Upper lobe of left lung (tissue), 6 donors: ENCODE measurements around the gene ARHGAP12. TPM values are rescaled to one million over a fixed set of nuclear protein-coding genes. Genes with fewer than 3 reads are reported as not detected.
A peak's percentile ranks its signal among the peaks of the same experiment; 100 is the strongest.

Experiments used
- ATAC-seq, 2 donors: fragments of 200-7000 bp; cut with Tn5 transposase; one replicate each; pipeline ENCODE4 v1.9.1; 2022; ENCODE audit warnings: mild to moderate bottlenecking in 2 of 2, moderate library complexity in 2 of 2; ENCODE audit not compliant: low FRiP score in 2 of 2
- DNase-seq, 2 donors: peaks; one replicate each; pipeline ENCODE4 v3.0.0-alpha.2; 2019 to 2020
- H3K27ac ChIP-seq, 4 donors: fragments of 200-600 bp; sonication (generic); one replicate each; pipeline ENCODE4 v1.5.1; 2016 to 2019
- H3K27me3 ChIP-seq, 4 donors: fragments of 200-600 bp; sonication (generic); one replicate each; pipeline ENCODE4 v1.5.1; 2017 to 2019
- H3K36me3 ChIP-seq, 4 donors: fragments of 200-600 bp; sonication (generic); one replicate each; pipeline ENCODE4 v1.5.1; 2016 to 2019
- H3K4me1 ChIP-seq, 4 donors: fragments of 200-600 bp; sonication (generic); one replicate each; pipeline ENCODE4 v1.5.1; 2018 to 2019
- H3K4me3 ChIP-seq, 4 donors: fragments of 200-600 bp; sonication (generic); one replicate each; pipeline ENCODE4 v1.5.1; 2017 to 2019; ENCODE audit warnings: mild to moderate bottlenecking in 2 of 4, moderate library complexity in 1 of 4
- H3K9me3 ChIP-seq, 4 donors: fragments of 200-600 bp; sonication (generic); one replicate each; pipeline ENCODE4 v1.5.1; 2018 to 2019
- EP300 ChIP-seq, 4 donors: sonication (generic); formaldehyde crosslinking; IDR thresholded peaks; one replicate each; pipeline ENCODE4 v1.5.1; 2017; ENCODE audit warnings: antibody characterized with exemption in 4 of 4, control low read depth in 2 of 4
- POLR2A ChIP-seq, 4 donors: fragments of 450-650 bp; IDR thresholded peaks; one replicate each; pipeline ENCODE4 v1.5.1; 2016 to 2017; ENCODE audit warnings: antibody characterized with exemption in 4 of 4, mild to moderate bottlenecking in 2 of 4
- POLR2AphosphoS5 ChIP-seq, 2 donors: sonication (generic); formaldehyde crosslinking; IDR thresholded peaks; one replicate each; pipeline ENCODE4 v1.5.1; 2017; ENCODE audit warnings: antibody characterized with exemption in 2 of 2
- WGBS, 2 donors: methylation state at CpG; one replicate each; pipeline ENCODE4 v1.1.5; 2017 to 2018; 5-methylcytosine and 5-hydroxymethylcytosine counted together
- total RNA-seq, 6 donors: library from RNA; depleted of rRNA in 4 of 6; stranded (reverse); fragments of >200 nt in 4 of 6; gene quantifications; one replicate each; pipeline versions ENCODE4 v1.1.0 to v1.2.1, GENCODE V29; 2016 to 2021
- TF ChIP-seq, protein P1 (sequence below), 6 experiments: fragments of 450-650 bp in 4 of 6; fragments of 200-600 bp in 2 of 6; sonication (generic) in 2 of 6; IDR thresholded peaks; one replicate each; pipeline ENCODE4 v1.5.1; 2016 to 2019; ENCODE audit warnings: antibody characterized with exemption in 6 of 6
- donor health status: DM: no; HTN: no; CAD: no; lungs with moderate emphysema.
- donor health status: DM: no; HTN: yes; CAD: no; lungs with severe emphysema.

Gene ARHGAP12
- total RNA-seq, 6 donors from 2014 or later = 16.8 to 63.2 (median 29.7) TPM

DNA sequence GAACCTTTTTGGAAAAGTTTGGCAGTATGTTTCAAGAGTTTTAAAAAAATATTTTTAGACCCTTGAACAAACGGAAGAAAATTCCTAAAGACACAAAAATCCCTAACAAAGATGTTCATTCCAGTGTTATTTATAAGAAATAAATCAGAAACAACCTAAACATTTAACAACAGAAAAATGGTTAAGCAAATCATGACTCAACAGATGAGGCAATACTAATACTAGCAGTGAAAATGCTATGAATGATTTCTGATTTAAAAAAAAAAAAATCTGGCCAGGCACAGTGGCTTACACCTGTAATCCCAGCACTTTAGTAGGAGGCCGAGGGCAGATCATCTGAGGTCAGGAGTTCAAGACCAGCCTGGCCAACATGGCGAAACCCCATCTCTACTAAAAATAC, 61.0 kb downstream of the ARHGAP12 start:
- TF ChIP-seq POLR2A (IDR thresholded peaks at IDR 0.05) = no peak
- TF ChIP-seq, protein P1, sequence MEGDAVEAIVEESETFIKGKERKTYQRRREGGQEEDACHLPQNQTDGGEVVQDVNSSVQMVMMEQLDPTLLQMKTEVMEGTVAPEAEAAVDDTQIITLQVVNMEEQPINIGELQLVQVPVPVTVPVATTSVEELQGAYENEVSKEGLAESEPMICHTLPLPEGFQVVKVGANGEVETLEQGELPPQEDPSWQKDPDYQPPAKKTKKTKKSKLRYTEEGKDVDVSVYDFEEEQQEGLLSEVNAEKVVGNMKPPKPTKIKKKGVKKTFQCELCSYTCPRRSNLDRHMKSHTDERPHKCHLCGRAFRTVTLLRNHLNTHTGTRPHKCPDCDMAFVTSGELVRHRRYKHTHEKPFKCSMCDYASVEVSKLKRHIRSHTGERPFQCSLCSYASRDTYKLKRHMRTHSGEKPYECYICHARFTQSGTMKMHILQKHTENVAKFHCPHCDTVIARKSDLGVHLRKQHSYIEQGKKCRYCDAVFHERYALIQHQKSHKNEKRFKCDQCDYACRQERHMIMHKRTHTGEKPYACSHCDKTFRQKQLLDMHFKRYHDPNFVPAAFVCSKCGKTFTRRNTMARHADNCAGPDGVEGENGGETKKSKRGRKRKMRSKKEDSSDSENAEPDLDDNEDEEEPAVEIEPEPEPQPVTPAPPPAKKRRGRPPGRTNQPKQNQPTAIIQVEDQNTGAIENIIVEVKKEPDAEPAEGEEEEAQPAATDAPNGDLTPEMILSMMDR (IDR thresholded peaks at IDR 0.05) = no peak
- no peak for TF ChIP-seq EP300 (IDR thresholded peaks at IDR 0.05)
- TF ChIP-seq POLR2AphosphoS5 (IDR thresholded peaks at IDR 0.05) = no peak
- no peaks in the 10 kb centered on the region for H3K36me3 ChIP-seq
- H3K4me3 ChIP-seq = no peak overlapping the region
- H3K9me3 ChIP-seq = no peaks in the 10 kb centered on the region
- no peak for ATAC-seq
- H3K4me1 ChIP-seq = peaks cover 16 to 34% (median 23%) of the 10 kb centered on the region in 4 donors
- DNase-seq = no peak
- H3K27me3 ChIP-seq = no peaks in the 10 kb centered on the region
- 94 to 99% methylated on average over 3 of the region's 3 CpGs for WGBS, 2 donors
- no peak overlapping the region for H3K27ac ChIP-seq

DNA sequence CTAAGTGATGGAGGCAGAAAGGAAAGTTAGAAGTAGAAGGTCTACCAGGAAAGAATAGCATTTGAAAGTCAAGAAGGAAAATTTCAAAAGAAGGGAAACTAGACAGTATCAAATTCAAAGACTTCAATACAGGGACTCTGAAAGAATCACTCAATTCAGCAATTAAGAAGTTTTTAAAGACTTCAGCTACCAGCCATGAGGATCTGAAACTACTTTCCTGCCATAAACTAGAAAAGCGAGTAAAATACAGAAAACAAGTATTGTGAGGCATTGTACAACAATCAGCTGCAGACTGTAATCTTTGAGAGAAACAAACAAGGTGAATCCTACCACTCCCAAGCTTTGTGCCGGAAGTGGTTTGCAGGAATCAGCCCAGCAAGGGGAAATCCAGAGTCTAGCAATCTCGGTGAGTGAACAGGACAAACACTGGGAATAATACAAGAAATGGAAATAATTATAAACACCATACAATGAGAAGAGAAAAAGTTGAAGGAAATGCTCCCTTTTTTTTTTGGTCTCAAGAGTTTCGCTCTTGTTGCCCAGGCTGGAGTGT, 62.4 kb downstream of the ARHGAP12 start:
- Histone ChIP-seq H3K4me1 (peaks cover 12 to 36% (median 21%) of the 10 kb centered on the region in 4 donors), H3K27ac (peak overlapping the region in 3 of 4 donors; percentile 2 to 73 (median 62)), H3K4me3 (no peak overlapping the region), H3K36me3 (peaks cover 0 to 2% (median 0%) of the 10 kb centered on the region in 4 donors), H3K9me3 (no peaks in the 10 kb centered on the region), H3K27me3 (no peaks in the 10 kb centered on the region)
- WGBS, 2 donors = 66 to 75% methylated on average over 4 of the region's 4 CpGs
- DNase-seq (no peak), ATAC-seq (no peak)
- TF ChIP-seq POLR2AphosphoS5 (IDR thresholded peaks at IDR 0.05) (peak in 1 of 2 donors; percentile 14), EP300 (IDR thresholded peaks at IDR 0.05) (no peak)

GRCh38 chr10:31864834-31865518, 63.7 kb downstream of the ARHGAP12 start:
- TF ChIP-seq POLR2A (IDR thresholded peaks at IDR 0.05) = no peak
- TF ChIP-seq EP300 (IDR thresholded peaks at IDR 0.05) = no peak
- TF ChIP-seq POLR2AphosphoS5 (IDR thresholded peaks at IDR 0.05) = no peak
- TF ChIP-seq, protein P1 (IDR thresholded peaks at IDR 0.05) = no peak
- Histone ChIP-seq H3K4me1 (peaks cover 11 to 30% (median 15%) of the 10 kb centered on the region in 4 donors), H3K27ac (peak overlapping the region; percentile 3 to 65 (median 35)), H3K36me3 (peaks cover 0 to 14% (median 1%) of the 10 kb centered on the region in 4 donors), H3K27me3 (no peaks in the 10 kb centered on the region), H3K9me3 (no peaks in the 10 kb centered on the region), H3K4me3 (peak overlapping the region in 1 of 4 donors; percentile 21)
- WGBS, 2 donors = 38 to 40% methylated on average over 5 of the region's 5 CpGs
- no peak for DNase-seq
- no peak for ATAC-seq

DNA sequence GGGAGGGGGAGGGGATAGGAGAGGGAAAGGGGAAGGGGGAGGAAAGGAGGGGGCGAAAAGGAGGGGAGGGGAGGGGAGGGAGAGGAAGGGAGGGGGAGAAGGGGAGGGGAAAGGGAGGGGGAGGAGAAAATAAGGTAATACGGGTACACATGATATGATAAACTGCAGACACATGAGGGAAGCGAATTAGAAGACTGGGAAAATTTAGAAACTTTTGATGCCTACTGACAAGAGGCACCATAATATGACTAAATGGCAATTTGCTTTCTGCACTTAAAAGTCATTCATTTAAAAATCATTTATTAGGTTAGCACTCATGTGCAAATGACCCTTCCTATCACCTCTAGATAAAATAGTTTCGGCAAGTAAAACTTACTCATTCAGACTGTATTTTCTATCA, 73.6 kb downstream of the ARHGAP12 start:
- WGBS, 2 donors = 95 to 96% methylated on average over 4 of the region's 4 CpGs
- TF ChIP-seq, protein P1 (IDR thresholded peaks at IDR 0.05) = no peak
- TF ChIP-seq POLR2A (IDR thresholded peaks at IDR 0.05) = no peak
- TF ChIP-seq POLR2AphosphoS5 (IDR thresholded peaks at IDR 0.05) = no peak
- no peak for TF ChIP-seq EP300 (IDR thresholded peaks at IDR 0.05)
- no peak overlapping the region for H3K27ac ChIP-seq
- H3K27me3 ChIP-seq = no peaks in the 10 kb centered on the region
- H3K4me3 ChIP-seq = no peak overlapping the region
- no peak for ATAC-seq
- no peaks in the 10 kb centered on the region for H3K4me1 ChIP-seq
- H3K36me3 ChIP-seq = peaks cover 0 to 20% (median 6%) of the 10 kb centered on the region in 4 donors
- H3K9me3 ChIP-seq = no peaks in the 10 kb centered on the region
- DNase-seq = no peak

- no peak overlapping the region for H3K4me3 ChIP-seq
- 71 to 76% methylated on average over 2 of the region's 2 CpGs for WGBS, 2 donors
- H3K4me1 ChIP-seq = no peaks in the 10 kb centered on the region
- no peak overlapping the region for H3K27ac ChIP-seq
- H3K9me3 ChIP-seq = no peaks in the 10 kb centered on the region
- no peaks in the 10 kb centered on the region for H3K27me3 ChIP-seq
- DNase-seq (no peak), ATAC-seq (no peak)
- TF ChIP-seq, protein P1 (IDR thresholded peaks at IDR 0.05) = no peak
- TF ChIP-seq POLR2A (IDR thresholded peaks at IDR 0.05) = no peak
- no peak for TF ChIP-seq POLR2AphosphoS5 (IDR thresholded peaks at IDR 0.05)
- TF ChIP-seq EP300 (IDR thresholded peaks at IDR 0.05) = no peak
- H3K36me3 ChIP-seq = peaks cover 0 to 6% (median 1%) of the 10 kb centered on the region in 4 donors
These were observed 75.0 kb downstream of the ARHGAP12 start for GRCh38 chr10:31853629-31854028.
